RPMI8226 (cell line): Measurements from ENCODE around the gene ELL2.

Experiments used
- DNase-seq: peaks from one replicate; pipeline ENCODE4 v3.0.0-alpha.2; 2015

Gene ELL2

GRCh38 chr5:95961617-95962474, at the start of gene ELL2:
ELL2 (minus strand) TSS chr5:95961851; CDS start chr5:95961721, 130 bp downstream.
- DNase-seq = peak; percentile 99

DNA sequence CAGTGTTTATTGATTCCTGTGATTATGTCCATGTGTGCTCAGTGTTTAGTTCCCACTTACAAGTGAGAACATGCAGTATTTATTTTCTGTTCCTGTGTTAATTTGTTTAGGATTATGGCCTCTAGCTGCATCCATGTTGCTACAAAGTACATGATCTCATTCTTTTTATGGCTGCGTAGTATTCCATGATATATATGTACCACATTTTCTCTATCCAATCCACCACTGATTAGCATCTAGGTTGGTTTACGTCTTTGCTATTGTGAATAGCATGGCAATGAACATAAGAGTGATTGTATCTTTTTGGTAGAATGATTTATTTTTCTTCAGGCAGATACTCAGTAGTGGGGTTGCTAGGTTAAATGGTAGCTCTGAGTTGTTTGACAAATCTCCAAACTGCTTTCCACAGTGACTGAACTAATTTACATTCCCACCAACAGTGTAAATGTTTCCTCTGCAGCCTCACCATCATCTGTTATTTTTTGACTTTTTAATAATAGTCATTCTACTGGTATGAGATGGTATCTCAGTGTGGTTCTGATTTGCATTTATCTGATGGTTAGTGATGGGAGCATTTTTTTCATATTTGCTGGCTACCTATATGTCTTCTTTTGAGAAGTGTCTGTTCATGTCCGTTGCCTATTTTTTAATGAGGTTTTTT, 47.5 kb upstream of the ELL2 start:
- DNase-seq = no peak

GRCh38 chr5:96008487-96008886, 46.8 kb upstream of the ELL2 start:
- DNase-seq = no peak

- no peak for DNase-seq
Observed at GRCh38 chr5:96007051-96007450, 45.4 kb upstream of the ELL2 start.

GRCh38 chr5:96006291-96006690, 44.6 kb upstream of the ELL2 start:
- no peak for DNase-seq

DNA sequence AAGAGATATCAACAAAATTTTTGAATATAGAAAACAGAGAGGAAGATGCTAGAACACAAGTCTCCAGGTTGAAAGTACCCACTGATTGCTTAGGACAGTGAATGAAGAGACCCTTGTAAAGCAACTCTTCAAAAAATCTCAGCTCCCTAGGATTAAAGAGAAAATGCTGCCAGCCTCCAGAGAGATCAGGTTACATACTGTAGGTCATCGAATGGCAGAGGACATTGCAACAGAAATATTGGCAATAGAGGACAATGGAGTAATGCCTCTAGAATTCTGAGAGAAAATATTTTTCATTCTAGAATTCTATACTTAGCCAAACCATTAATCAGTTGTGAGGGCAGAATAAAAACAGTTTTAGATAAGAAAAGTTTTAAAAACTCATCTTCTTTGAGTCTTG, 43.1 kb upstream of the ELL2 start:
- no peak for DNase-seq

GRCh38 chr5:96004087-96004486, 42.4 kb upstream of the ELL2 start:
- DNase-seq = no peak

- DNase-seq = no peak
Observed at GRCh38 chr5:96001262-96001661, 39.6 kb upstream of the ELL2 start.

GRCh38 chr5:96000308-96000707, 38.7 kb upstream of the ELL2 start:
- no peak for DNase-seq

- no peak for DNase-seq
Observed at GRCh38 chr5:95996904-95997723, 35.5 kb upstream of the ELL2 start.

DNA sequence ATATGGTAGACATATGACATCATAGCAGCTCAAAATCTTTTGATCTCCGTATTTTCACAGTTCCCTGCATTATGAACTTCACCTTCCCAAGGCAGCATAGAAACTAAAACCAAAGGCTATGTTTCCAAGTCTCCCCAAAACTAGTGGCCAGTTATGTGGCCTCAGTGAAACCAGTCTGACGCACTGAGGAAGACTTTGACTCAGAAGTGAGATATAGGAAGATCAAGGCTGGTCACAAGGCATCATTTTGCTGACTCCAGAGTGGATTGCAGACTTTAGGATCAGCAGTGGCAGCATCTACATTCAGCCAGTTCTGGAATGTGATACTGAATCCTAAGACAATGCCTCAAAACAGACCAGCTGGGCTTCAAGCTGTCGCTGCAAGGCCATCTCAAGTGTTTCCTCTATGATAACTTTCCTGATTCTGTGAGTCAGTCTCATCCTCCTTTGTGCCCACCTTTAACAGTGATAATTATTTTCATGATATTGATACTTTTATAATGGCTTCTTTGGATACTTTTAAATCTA, 34.4 kb upstream of the ELL2 start:
- DNase-seq = no peak

GRCh38 chr5:95993776-95994175, 32.1 kb upstream of the ELL2 start:
- no peak for DNase-seq

DNA sequence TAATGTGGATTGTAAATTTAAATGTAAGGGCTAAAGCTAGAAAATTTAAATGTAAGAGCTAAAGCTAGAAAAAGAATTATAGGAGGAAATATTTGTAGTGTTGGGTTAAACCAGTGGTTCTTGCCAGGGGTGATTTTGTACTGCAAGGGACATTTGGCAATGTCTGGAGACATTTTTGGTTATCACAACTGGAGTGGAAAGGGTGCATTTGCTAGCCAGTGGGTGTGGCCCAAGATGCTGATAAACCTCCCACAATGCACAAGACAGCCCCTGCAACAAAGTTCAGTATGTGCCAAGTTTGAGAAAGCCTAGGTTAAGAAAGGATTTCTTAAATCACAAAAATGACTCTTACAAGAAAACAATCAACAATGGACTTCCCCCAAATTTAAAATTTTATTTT, 31.6 kb upstream of the ELL2 start:
- no peak for DNase-seq

- no peak for DNase-seq
Observed at GRCh38 chr5:95989283-95990048, 27.8 kb upstream of the ELL2 start.

- DNase-seq = no peak
Observed at GRCh38 chr5:95988877-95989276, 27.2 kb upstream of the ELL2 start.

- DNase-seq = no peak
Observed at GRCh38 chr5:95988094-95988493, 26.4 kb upstream of the ELL2 start.

DNA sequence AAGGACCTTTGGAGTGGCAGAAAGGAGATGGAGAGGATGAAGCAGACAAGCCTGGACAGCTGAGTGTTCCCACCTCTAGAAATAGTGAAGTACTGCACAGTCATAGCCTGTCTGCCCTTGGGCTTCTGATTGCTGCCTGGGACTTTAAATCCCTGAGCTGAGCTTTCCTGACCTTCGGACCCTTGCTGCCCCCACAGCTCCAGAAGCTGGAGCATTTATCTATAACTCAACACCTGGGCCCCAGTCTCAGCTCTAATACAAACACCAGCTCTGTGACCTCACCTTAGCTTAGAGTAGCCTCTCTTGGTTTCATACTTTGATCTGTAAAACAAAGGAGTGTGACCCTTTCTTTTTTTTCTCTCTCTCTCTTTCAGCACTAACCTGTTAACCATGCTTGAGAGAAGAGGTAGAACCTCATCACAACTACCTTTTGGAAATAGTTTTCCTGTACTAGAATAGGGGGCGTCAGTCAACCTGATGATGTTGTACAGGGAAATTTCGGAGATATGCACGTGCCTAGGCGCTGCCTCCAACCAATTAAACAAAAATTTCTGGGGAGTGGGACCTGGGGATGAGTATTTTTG, 25.4 kb upstream of the ELL2 start:
- DNase-seq = no peak

DNA sequence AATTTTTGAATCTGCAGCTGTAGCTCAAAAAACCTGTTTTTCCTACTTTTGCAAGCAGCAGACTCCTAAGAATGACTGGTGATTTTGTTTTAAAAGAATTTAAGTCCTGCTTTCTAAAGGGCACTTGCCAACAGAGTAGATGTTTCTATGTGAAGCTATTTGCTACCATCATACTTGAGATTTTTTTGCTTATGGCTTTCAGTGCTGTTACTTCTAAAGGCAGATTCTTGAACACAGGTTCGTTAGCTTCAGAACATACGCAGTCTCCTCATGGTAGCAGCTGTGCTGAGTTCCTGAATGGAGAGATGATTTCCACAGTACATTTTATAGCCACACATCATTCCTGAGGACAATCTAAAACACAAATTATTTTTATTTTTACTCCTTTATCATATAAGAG, 24.4 kb upstream of the ELL2 start:
- no peak for DNase-seq

GRCh38 chr5:95985249-95985648, 23.6 kb upstream of the ELL2 start:
- no peak for DNase-seq

DNA sequence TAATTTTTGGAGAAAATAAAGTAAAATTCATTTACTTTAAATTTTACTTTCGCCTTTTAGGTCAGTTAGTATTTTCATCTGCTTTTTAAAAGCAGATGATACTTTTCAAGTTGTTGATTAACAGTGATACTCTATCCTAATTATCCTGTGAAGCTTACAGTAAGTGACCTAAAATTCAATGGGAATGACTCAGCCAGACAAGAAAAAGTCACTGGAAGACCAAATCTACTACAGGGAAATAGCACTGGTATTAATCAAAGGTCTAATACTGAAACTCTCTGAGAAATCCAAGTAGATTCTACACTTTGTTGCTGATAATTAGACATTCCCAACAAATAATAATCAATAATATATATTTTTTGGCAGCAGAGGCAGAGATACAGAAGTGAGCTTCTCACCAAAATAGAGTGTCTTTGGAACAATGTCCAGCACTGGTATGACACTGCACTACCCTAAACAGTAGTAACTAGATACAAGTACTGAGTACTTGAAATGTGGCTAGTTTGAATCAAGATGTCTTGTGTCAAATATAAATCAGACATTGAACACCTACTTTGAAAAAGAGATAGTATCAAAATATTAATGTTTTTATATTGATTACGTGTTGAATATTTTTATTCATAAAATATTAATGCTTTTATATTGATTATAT, 22.8 kb upstream of the ELL2 start:
- DNase-seq = no peak

DNA sequence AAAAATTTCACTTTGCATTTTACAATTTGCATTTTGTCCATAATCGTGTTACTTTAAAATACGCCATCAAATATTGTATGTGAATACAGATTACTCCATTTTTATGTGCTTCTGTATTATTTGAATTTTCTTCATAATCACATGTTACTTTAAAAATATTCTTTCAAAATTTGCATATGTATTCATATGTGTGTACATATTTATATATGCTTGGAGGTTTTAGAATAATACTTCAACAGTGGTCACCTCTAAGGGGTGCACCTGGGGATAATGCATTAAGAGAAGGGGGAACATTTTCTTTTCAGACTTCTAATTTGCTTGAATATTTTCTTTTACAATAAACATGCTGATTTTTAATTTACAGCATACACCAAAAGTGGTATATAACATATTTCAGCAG, 21.9 kb upstream of the ELL2 start:
- DNase-seq = no peak

- DNase-seq = no peak
Observed at GRCh38 chr5:95983080-95983479, 21.4 kb upstream of the ELL2 start.
